GM23338 (cell line): Measurements from ENCODE around the gene MLLT10. TPM values are rescaled to one million over a fixed set of nuclear protein-coding genes. Genes with fewer than 3 reads are reported as not detected.
A peak's percentile ranks its signal among the peaks of the same experiment; 100 is the strongest.

Experiments
- ATAC-seq: fragments of 200-7000 bp; cut with Tn5 transposase; 3 replicates; pipeline ENCODE4 v1.9.1; 2020
- DNase-seq: peaks from one replicate; pipeline ENCODE4 v3.0.0-alpha.2; 2015; ENCODE audit warnings: low spot score
- H2AFZ ChIP-seq: fragments of 200-600 bp; sonication (generic); 2 replicates; pipeline ENCODE4 v1.8.0; 2016; ENCODE audit warnings: antibody characterized with exemption, mild to moderate bottlenecking, moderate library complexity
- H3F3A ChIP-seq: fragments of 200-600 bp; sonication (generic); replicated peaks from 2 replicates; pipeline ENCODE4 v1.8.0; 2017; ENCODE audit warnings: antibody characterized with exemption, mixed run types, low read depth
- H3K27ac ChIP-seq: fragments of 200-600 bp; sonication (generic); 2 replicates; pipeline ENCODE4 v1.6.1; 2016; ENCODE audit warnings: low read depth
- H3K27me3 ChIP-seq: fragments of 200-600 bp; sonication (generic); 2 replicates; pipeline ENCODE4 v1.8.0; 2016; ENCODE audit warnings: mild to moderate bottlenecking, mixed run types, moderate library complexity; ENCODE audit not compliant: insufficient read depth
- H3K36me3 ChIP-seq: fragments of 200-600 bp; sonication (generic); 2 replicates; pipeline ENCODE4 v1.8.0; 2016; ENCODE audit warnings: mild to moderate bottlenecking; ENCODE audit not compliant: insufficient read depth
- H3K4me1 ChIP-seq: fragments of 200-600 bp; sonication (generic); 2 replicates; pipeline ENCODE4 v1.8.0; 2016; ENCODE audit warnings: mild to moderate bottlenecking, moderate library complexity; ENCODE audit not compliant: insufficient read depth
- H3K4me2 ChIP-seq: fragments of 200-600 bp; sonication (generic); 2 replicates; pipeline ENCODE4 v1.7.1; 2017; ENCODE audit warnings: mixed run types
- H3K4me3 ChIP-seq: fragments of 200-600 bp; sonication (generic); 2 replicates; pipeline ENCODE4 v1.6.1; 2016; ENCODE audit warnings: mixed run types
- H3K79me2 ChIP-seq: fragments of 200-600 bp; sonication (generic); replicated peaks from 2 replicates; pipeline ENCODE4 v1.8.0; 2017; ENCODE audit warnings: mild to moderate bottlenecking; ENCODE audit not compliant: insufficient read depth
- H3K9me2 ChIP-seq: fragments of 200-600 bp; sonication (generic); 2 replicates; pipeline ENCODE4 v1.8.0; 2017; ENCODE audit not compliant: insufficient read depth
- H4K20me1 ChIP-seq: fragments of 200-600 bp; sonication (generic); replicated peaks from 2 replicates; pipeline ENCODE4 v1.8.0; 2017; ENCODE audit warnings: mild to moderate bottlenecking; ENCODE audit not compliant: insufficient read depth
- H3K27ac Mint-ChIP-seq: 2 replicates; pipeline ENCODE4 v1.8.0; 2020; ENCODE audit warnings: inconsistent platforms, mild to moderate bottlenecking, moderate library complexity, mixed read lengths
- H3K27me3 Mint-ChIP-seq: 3 replicates; pipeline ENCODE4 v1.8.0; 2022; ENCODE audit warnings: low read depth, mild to moderate bottlenecking, moderate library complexity, mixed read lengths, inconsistent platforms; ENCODE audit not compliant: insufficient read depth, poor library complexity
- H3K36me3 Mint-ChIP-seq: 3 replicates; pipeline ENCODE4 v1.8.0; 2021; ENCODE audit warnings: low read depth, mild to moderate bottlenecking, inconsistent platforms, moderate library complexity, mixed read lengths
- H3K4me1 Mint-ChIP-seq: 3 replicates; pipeline ENCODE4 v1.8.0; 2020; ENCODE audit warnings: mild to moderate bottlenecking, inconsistent platforms, mixed read lengths
- H3K4me3 Mint-ChIP-seq: 3 replicates; pipeline ENCODE4 v1.8.0; 2021; ENCODE audit warnings: moderate library complexity, mild to moderate bottlenecking, inconsistent platforms, mixed read lengths
- H3K9me3 Mint-ChIP-seq: 3 replicates; pipeline ENCODE4 v1.8.0; 2020; ENCODE audit warnings: moderate library complexity, mild to moderate bottlenecking, inconsistent platforms, mixed read lengths
- CREB1 ChIP-seq: fragments of 250-450 bp; sonication (Bioruptor Pico); IDR thresholded peaks from 2 replicates; pipeline ENCODE4 v1.5.0; 2020; ENCODE audit warnings: low read depth, mild to moderate bottlenecking, moderate library complexity
- EZH2 ChIP-seq: fragments of 200-600 bp; sonication (generic); IDR thresholded peaks from one replicate; pipeline ENCODE4 v1.8.0; 2017; ENCODE audit warnings: antibody characterized with exemption, mild to moderate bottlenecking, low read depth; ENCODE audit not compliant: unreplicated experiment
- EZH2phosphoT487 ChIP-seq: fragments of 200-600 bp; sonication (generic); IDR thresholded peaks from one replicate; pipeline ENCODE4 v1.8.1; 2018; ENCODE audit warnings: antibody characterized with exemption; ENCODE audit not compliant: unreplicated experiment
- JUNB ChIP-seq: IDR thresholded peaks from one replicate; pipeline ENCODE4 v1.6.1; 2016; ENCODE audit warnings: antibody characterized with exemption; ENCODE audit not compliant: unreplicated experiment
- NANOG ChIP-seq: IDR thresholded peaks from 2 replicates; pipeline ENCODE4 v1.6.1; 2016; ENCODE audit warnings: antibody characterized with exemption, borderline replicate concordance
- POLR2AphosphoS5 ChIP-seq: IDR thresholded peaks from 2 replicates; pipeline ENCODE4 v1.6.1; 2016; ENCODE audit warnings: antibody characterized with exemption, low read depth
- STAT1 ChIP-seq: IDR thresholded peaks from one replicate; pipeline ENCODE4 v1.6.1; 2016; ENCODE audit warnings: antibody characterized with exemption; ENCODE audit not compliant: unreplicated experiment
- ZNF114 ChIP-seq: fragments of 250-450 bp; sonication (Bioruptor Pico); IDR thresholded peaks from 2 replicates; pipeline ENCODE4 v1.5.0; 2020; ENCODE audit warnings: mild to moderate bottlenecking, moderate library complexity
- ZNF331 ChIP-seq: fragments of 250-450 bp; sonication (Bioruptor Pico); IDR thresholded peaks from 2 replicates; pipeline ENCODE4 v1.5.0; 2020; ENCODE audit warnings: low read depth, mild to moderate bottlenecking, moderate library complexity
- ZNF462 ChIP-seq: fragments of 250-450 bp; sonication (Bioruptor Pico); IDR thresholded peaks from 2 replicates; pipeline ENCODE4 v1.5.0; 2020; ENCODE audit warnings: mild to moderate bottlenecking, moderate library complexity
- polyA plus RNA-seq: library from polyadenylated mRNA; unstranded; fragments of >200 nt; fragmentation: Nextera tagmentation; extraction: Ambion mirVana; gene quantifications from 2 replicates; pipeline ENCODE4 v1.2.1, GENCODE V29; 2016
- total RNA-seq: library from RNA; depleted of rRNA; stranded (reverse); fragments of >200 nt; shearing (Covaris generic); gene quantifications from 2 replicates; pipeline ENCODE4 v1.2.3, GENCODE V29; 2014
- TF ChIP-seq, protein P1 (sequence below), 2 experiments: fragments of 200-600 bp in 1 of 2; sonication (generic) in 1 of 2; conservative IDR thresholded peaks; 2 replicates each; pipeline versions ENCODE4 v1.5.1 to v1.6.1; 2016 to 2017; ENCODE audit warnings: antibody characterized with exemption in 2 of 2, low read depth in 2 of 2, mild to moderate bottlenecking in 2 of 2, moderate library complexity in 1 of 2
- TF ChIP-seq, protein P2 (sequence below): IDR thresholded peaks from 2 replicates; pipeline ENCODE4 v1.6.1; 2016; ENCODE audit warnings: antibody characterized with exemption
- TF ChIP-seq, protein P3 (sequence below): IDR thresholded peaks from one replicate; pipeline ENCODE4 v1.6.1; 2018; ENCODE audit warnings: antibody characterized with exemption; ENCODE audit not compliant: unreplicated experiment

Gene MLLT10
- total and polyA plus RNA-seq, 2 experiments from 2014 or later: 28.8 to 55.4 TPM

- peaks cover 41% of the 10 kb centered on the region for H3K4me1 Mint-ChIP-seq
- Histone ChIP-seq H3K79me2 (peaks cover 4% of the 10 kb centered on the region; the same call in 1 of the 2 replicates), H3K4me1 (peaks cover 27% of the 10 kb centered on the region), H3K4me3 (peak overlapping the region; percentile 76), H3K4me2 (peak overlapping the region; percentile 78), H2AFZ (peak overlapping the region; percentile 56), H3K27me3 (peaks cover 36% of the 10 kb centered on the region), H3K27ac (no peak overlapping the region), H3K36me3 (no peaks in the 10 kb centered on the region), H4K20me1 (no peaks in the 10 kb centered on the region), H3F3A (peaks cover 5% of the 10 kb centered on the region; the same call in 1 of the 2 replicates), H3K9me2 (no peaks in the 10 kb centered on the region)
- ATAC-seq (no peak), DNase-seq (no peak)
- H3K27ac Mint-ChIP-seq: no peak overlapping the region
- peaks cover 38% of the 10 kb centered on the region for H3K27me3 Mint-ChIP-seq
- peaks cover 2% of the 10 kb centered on the region for H3K36me3 Mint-ChIP-seq
- peak overlapping the region; percentile 64 for H3K4me3 Mint-ChIP-seq
- TF ChIP-seq ZNF331 (CRISPR knock-in tag) (no peak), JUNB (no peak), NANOG (no peak), POLR2AphosphoS5 (no peak), EZH2 (no peak), CREB1 (CRISPR knock-in tag) (no peak), STAT1 (no peak), ZNF462 (CRISPR knock-in tag) (no peak), ZNF114 (CRISPR knock-in tag) (no peak), EZH2phosphoT487 (no peak)
- TF ChIP-seq, protein P1, sequence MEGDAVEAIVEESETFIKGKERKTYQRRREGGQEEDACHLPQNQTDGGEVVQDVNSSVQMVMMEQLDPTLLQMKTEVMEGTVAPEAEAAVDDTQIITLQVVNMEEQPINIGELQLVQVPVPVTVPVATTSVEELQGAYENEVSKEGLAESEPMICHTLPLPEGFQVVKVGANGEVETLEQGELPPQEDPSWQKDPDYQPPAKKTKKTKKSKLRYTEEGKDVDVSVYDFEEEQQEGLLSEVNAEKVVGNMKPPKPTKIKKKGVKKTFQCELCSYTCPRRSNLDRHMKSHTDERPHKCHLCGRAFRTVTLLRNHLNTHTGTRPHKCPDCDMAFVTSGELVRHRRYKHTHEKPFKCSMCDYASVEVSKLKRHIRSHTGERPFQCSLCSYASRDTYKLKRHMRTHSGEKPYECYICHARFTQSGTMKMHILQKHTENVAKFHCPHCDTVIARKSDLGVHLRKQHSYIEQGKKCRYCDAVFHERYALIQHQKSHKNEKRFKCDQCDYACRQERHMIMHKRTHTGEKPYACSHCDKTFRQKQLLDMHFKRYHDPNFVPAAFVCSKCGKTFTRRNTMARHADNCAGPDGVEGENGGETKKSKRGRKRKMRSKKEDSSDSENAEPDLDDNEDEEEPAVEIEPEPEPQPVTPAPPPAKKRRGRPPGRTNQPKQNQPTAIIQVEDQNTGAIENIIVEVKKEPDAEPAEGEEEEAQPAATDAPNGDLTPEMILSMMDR (conservative IDR thresholded peaks at IDR 0.05; ENCODE audit: low read depth in 2 of 2): no peak
- TF ChIP-seq, protein P2, sequence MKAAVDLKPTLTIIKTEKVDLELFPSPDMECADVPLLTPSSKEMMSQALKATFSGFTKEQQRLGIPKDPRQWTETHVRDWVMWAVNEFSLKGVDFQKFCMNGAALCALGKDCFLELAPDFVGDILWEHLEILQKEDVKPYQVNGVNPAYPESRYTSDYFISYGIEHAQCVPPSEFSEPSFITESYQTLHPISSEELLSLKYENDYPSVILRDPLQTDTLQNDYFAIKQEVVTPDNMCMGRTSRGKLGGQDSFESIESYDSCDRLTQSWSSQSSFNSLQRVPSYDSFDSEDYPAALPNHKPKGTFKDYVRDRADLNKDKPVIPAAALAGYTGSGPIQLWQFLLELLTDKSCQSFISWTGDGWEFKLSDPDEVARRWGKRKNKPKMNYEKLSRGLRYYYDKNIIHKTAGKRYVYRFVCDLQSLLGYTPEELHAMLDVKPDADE: no peak
- TF ChIP-seq, protein P3, sequence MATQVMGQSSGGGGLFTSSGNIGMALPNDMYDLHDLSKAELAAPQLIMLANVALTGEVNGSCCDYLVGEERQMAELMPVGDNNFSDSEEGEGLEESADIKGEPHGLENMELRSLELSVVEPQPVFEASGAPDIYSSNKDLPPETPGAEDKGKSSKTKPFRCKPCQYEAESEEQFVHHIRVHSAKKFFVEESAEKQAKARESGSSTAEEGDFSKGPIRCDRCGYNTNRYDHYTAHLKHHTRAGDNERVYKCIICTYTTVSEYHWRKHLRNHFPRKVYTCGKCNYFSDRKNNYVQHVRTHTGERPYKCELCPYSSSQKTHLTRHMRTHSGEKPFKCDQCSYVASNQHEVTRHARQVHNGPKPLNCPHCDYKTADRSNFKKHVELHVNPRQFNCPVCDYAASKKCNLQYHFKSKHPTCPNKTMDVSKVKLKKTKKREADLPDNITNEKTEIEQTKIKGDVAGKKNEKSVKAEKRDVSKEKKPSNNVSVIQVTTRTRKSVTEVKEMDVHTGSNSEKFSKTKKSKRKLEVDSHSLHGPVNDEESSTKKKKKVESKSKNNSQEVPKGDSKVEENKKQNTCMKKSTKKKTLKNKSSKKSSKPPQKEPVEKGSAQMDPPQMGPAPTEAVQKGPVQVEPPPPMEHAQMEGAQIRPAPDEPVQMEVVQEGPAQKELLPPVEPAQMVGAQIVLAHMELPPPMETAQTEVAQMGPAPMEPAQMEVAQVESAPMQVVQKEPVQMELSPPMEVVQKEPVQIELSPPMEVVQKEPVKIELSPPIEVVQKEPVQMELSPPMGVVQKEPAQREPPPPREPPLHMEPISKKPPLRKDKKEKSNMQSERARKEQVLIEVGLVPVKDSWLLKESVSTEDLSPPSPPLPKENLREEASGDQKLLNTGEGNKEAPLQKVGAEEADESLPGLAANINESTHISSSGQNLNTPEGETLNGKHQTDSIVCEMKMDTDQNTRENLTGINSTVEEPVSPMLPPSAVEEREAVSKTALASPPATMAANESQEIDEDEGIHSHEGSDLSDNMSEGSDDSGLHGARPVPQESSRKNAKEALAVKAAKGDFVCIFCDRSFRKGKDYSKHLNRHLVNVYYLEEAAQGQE: no peak
- no peaks in the 10 kb centered on the region for H3K9me3 Mint-ChIP-seq
Observed at GRCh38 chr10:21493784-21494183, 40.2 kb upstream of the MLLT10 start.
